ENCODE measurements around the gene PLCD3. TPM values are rescaled to one million over a fixed set of nuclear protein-coding genes. Genes with fewer than 3 reads are reported as not detected.

Gene PLCD3
- total and polyA plus RNA-seq, 2 of the 13 experiments (the other 11 are each of a cell fraction or from before 2014, with no cell fraction given) = 11.3 to 39.1 TPM

DNA sequence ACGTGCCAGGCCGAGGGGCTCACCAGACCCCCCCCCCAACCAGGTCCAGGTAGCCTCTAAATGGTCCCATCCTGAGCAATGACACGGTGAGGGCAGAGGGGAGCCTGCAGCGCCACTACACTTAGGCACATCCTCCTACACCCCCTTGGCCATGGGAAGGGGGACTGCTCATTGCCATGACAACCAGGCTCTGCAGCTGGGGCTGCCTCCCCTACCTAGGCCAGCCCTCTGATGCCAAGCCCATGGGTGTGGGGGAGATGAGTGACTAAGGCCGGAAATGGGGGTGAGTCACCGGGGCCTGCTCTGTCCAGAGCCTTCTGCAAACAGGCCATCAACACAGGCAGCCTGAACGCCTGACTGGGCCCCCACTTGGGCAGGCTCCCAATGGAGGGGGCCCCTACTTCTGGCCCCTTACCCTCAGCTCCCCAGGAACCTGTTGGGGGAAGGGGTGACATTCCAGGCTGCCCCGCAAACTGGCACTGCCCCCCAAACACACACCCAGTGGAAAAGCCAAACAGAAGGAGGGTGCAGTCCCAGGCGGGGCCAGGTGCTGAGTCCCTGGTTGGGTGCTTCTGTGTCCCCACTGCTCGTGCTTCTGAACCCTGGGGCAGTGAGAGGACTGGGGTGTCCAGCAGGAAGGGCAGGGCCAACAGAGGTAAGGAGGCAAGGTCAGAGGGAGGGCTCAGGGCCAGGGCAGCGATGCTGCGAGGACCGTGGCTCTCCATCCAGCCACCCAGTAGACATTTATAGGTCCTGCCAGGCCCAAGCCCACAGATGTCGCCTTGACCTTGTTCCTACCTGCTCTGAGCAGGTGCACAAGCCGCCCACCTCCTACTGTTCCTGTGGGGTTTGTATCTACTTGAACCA, 8.2 kb downstream of the PLCD3 start (continued):
- TF ChIP-seq ZNF292 (CRISPR knock-in tag; IDR thresholded peaks at IDR 0.05; ENCODE audit: borderline replicate concordance, low read depth) = peak; percentile 33; the same call in 1 of the 2 replicates
- TF ChIP-seq, protein P1, sequence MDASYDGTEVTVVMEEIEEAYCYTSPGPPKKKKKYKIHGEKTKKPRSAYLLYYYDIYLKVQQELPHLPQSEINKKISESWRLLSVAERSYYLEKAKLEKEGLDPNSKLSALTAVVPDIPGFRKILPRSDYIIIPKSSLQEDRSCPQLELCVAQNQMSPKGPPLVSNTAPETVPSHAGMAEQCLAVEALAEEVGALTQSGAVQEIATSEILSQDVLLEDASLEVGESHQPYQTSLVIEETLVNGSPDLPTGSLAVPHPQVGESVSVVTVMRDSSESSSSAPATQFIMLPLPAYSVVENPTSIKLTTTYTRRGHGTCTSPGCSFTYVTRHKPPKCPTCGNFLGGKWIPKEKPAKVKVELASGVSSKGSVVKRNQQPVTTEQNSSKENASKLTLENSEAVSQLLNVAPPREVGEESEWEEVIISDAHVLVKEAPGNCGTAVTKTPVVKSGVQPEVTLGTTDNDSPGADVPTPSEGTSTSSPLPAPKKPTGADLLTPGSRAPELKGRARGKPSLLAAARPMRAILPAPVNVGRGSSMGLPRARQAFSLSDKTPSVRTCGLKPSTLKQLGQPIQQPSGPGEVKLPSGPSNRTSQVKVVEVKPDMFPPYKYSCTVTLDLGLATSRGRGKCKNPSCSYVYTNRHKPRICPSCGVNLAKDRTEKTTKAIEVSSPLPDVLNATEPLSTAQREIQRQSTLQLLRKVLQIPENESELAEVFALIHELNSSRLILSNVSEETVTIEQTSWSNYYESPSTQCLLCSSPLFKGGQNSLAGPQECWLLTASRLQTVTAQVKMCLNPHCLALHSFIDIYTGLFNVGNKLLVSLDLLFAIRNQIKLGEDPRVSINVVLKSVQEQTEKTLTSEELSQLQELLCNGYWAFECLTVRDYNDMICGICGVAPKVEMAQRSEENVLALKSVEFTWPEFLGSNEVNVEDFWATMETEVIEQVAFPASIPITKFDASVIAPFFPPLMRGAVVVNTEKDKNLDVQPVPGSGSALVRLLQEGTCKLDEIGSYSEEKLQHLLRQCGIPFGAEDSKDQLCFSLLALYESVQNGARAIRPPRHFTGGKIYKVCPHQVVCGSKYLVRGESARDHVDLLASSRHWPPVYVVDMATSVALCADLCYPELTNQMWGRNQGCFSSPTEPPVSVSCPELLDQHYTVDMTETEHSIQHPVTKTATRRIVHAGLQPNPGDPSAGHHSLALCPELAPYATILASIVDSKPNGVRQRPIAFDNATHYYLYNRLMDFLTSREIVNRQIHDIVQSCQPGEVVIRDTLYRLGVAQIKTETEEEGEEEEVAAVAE (CRISPR knock-in tag; IDR thresholded peaks at IDR 0.05; ENCODE audit: borderline replicate concordance) = no peak; the same call in 1 of the 2 replicates
- TF ChIP-seq MEF2D (CRISPR knock-in tag; IDR thresholded peaks at IDR 0.05) = no peak; the same call in 1 of the 2 replicates
- peak; percentile 87 for TF ChIP-seq DPF2 (CRISPR knock-in tag; IDR thresholded peaks at IDR 0.05; ENCODE audit: borderline replicate concordance, low read depth)
- TF ChIP-seq, protein P2, sequence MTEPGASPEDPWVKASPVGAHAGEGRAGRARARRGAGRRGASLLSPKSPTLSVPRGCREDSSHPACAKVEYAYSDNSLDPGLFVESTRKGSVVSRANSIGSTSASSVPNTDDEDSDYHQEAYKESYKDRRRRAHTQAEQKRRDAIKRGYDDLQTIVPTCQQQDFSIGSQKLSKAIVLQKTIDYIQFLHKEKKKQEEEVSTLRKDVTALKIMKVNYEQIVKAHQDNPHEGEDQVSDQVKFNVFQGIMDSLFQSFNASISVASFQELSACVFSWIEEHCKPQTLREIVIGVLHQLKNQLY (CRISPR knock-in tag; IDR thresholded peaks at IDR 0.05) = no peak
- no peak for TF ChIP-seq E2F1 (CRISPR knock-in tag; IDR thresholded peaks at IDR 0.05)
- TF ChIP-seq EP300 (IDR thresholded peaks at IDR 0.05; ENCODE audit: low read depth in 2 of 2, low read length in 2 of 2) = peak; percentile 25 to 74; a peak in 2 of 4 replicates
- peak; percentile 79 for TF ChIP-seq EP300 (CRISPR knock-in tag; IDR thresholded peaks at IDR 0.05; ENCODE audit: borderline replicate concordance)
- no peak for TF ChIP-seq IKZF1 (IDR thresholded peaks at IDR 0.05)
- TF ChIP-seq ZNF10 (CRISPR knock-in tag; IDR thresholded peaks at IDR 0.05; ENCODE audit: borderline replicate concordance, low read depth) = no peak
- peak; percentile 59; the same call in 1 of the 2 replicates for TF ChIP-seq YEATS2 (CRISPR knock-in tag; IDR thresholded peaks at IDR 0.05; ENCODE audit: borderline replicate concordance)
- TF ChIP-seq NFKB2 (CRISPR knock-in tag; IDR thresholded peaks at IDR 0.05; ENCODE audit: borderline replicate concordance) = no peak
- 0 out of 2 replicates have a peak, but pooled peaks have one; percentile 14 for TF ChIP-seq ZBTB7A (CRISPR knock-in tag; IDR thresholded peaks at IDR 0.05)
- no peak for TF ChIP-seq ZFAT (CRISPR knock-in tag; conservative IDR thresholded peaks at IDR 0.05)
- no peak for TF ChIP-seq CSRNP1 (CRISPR knock-in tag; IDR thresholded peaks at IDR 0.05)
- no peak for TF ChIP-seq ZNF367 (CRISPR knock-in tag; IDR thresholded peaks at IDR 0.05; ENCODE audit: borderline replicate concordance)
